ENCODE data around the gene ZNF76.

DNA sequence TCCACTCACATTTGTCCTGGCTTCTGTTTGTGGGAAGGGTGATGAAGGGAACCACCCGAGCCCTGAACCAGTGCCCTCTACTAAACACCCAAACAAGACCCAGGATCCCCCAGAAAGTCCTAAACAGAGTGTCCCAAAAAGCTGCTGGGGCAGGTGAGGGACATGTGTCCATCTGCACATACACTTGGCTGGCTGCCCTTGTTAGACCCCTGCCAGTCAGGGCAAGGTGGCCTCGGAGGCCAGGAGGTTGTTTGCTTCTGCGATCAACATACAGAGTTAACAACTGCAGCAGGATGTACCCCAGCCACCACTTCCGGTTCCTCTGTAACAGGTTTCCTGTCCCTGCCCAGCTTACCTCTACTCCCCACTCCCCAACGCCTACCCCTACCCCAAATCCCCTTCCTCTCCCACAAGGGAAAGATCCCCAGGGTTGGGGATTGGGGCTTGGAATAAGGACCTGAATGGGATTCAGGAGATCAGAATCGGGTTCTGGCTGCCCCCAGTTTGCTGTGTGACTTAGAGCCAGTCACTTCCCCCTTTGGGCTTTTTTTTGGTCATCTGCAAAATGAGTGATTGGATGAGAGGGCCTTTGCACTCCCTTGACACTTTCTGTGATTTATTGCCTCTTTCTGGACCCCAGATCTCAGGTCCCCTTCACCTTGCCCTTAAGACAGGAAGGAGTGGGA lies 52.0 kb downstream of the ZNF76 start:
- TF ChIP-seq, protein P1, sequence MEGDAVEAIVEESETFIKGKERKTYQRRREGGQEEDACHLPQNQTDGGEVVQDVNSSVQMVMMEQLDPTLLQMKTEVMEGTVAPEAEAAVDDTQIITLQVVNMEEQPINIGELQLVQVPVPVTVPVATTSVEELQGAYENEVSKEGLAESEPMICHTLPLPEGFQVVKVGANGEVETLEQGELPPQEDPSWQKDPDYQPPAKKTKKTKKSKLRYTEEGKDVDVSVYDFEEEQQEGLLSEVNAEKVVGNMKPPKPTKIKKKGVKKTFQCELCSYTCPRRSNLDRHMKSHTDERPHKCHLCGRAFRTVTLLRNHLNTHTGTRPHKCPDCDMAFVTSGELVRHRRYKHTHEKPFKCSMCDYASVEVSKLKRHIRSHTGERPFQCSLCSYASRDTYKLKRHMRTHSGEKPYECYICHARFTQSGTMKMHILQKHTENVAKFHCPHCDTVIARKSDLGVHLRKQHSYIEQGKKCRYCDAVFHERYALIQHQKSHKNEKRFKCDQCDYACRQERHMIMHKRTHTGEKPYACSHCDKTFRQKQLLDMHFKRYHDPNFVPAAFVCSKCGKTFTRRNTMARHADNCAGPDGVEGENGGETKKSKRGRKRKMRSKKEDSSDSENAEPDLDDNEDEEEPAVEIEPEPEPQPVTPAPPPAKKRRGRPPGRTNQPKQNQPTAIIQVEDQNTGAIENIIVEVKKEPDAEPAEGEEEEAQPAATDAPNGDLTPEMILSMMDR (IDR thresholded peaks at IDR 0.05; ENCODE audit: low read depth, low read length, missing input control) = no peak
- TF ChIP-seq SP1 (IDR thresholded peaks at IDR 0.05) = no peak
- TF ChIP-seq, protein P2, sequence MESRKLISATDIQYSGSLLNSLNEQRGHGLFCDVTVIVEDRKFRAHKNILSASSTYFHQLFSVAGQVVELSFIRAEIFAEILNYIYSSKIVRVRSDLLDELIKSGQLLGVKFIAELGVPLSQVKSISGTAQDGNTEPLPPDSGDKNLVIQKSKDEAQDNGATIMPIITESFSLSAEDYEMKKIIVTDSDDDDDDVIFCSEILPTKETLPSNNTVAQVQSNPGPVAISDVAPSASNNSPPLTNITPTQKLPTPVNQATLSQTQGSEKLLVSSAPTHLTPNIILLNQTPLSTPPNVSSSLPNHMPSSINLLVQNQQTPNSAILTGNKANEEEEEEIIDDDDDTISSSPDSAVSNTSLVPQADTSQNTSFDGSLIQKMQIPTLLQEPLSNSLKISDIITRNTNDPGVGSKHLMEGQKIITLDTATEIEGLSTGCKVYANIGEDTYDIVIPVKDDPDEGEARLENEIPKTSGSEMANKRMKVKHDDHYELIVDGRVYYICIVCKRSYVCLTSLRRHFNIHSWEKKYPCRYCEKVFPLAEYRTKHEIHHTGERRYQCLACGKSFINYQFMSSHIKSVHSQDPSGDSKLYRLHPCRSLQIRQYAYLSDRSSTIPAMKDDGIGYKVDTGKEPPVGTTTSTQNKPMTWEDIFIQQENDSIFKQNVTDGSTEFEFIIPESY (IDR thresholded peaks at IDR 0.05) = no peak
- no peak for TF ChIP-seq EGR1 (IDR thresholded peaks at IDR 0.05; ENCODE audit: low read depth in 2 of 2)
- no peak for TF ChIP-seq TAF1 (conservative IDR thresholded peaks at IDR 0.05)
- no peak for TF ChIP-seq YY1 (IDR thresholded peaks at IDR 0.05)
- TF ChIP-seq RAD21 (IDR thresholded peaks at IDR 0.05) = no peak
- TF ChIP-seq FOXA1 (IDR thresholded peaks at IDR 0.05) = no peak
- TF ChIP-seq, protein P3, sequence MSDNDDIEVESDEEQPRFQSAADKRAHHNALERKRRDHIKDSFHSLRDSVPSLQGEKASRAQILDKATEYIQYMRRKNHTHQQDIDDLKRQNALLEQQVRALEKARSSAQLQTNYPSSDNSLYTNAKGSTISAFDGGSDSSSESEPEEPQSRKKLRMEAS (IDR thresholded peaks at IDR 0.05) = no peak
- TF ChIP-seq, protein P4, sequence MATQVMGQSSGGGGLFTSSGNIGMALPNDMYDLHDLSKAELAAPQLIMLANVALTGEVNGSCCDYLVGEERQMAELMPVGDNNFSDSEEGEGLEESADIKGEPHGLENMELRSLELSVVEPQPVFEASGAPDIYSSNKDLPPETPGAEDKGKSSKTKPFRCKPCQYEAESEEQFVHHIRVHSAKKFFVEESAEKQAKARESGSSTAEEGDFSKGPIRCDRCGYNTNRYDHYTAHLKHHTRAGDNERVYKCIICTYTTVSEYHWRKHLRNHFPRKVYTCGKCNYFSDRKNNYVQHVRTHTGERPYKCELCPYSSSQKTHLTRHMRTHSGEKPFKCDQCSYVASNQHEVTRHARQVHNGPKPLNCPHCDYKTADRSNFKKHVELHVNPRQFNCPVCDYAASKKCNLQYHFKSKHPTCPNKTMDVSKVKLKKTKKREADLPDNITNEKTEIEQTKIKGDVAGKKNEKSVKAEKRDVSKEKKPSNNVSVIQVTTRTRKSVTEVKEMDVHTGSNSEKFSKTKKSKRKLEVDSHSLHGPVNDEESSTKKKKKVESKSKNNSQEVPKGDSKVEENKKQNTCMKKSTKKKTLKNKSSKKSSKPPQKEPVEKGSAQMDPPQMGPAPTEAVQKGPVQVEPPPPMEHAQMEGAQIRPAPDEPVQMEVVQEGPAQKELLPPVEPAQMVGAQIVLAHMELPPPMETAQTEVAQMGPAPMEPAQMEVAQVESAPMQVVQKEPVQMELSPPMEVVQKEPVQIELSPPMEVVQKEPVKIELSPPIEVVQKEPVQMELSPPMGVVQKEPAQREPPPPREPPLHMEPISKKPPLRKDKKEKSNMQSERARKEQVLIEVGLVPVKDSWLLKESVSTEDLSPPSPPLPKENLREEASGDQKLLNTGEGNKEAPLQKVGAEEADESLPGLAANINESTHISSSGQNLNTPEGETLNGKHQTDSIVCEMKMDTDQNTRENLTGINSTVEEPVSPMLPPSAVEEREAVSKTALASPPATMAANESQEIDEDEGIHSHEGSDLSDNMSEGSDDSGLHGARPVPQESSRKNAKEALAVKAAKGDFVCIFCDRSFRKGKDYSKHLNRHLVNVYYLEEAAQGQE (IDR thresholded peaks at IDR 0.05) = no peak
- TF ChIP-seq HNF4A (conservative IDR thresholded peaks at IDR 0.05) = no peak
- TF ChIP-seq JUND (IDR thresholded peaks at IDR 0.05) = no peak
- TF ChIP-seq GABPA (IDR thresholded peaks at IDR 0.05 in 1 of 2, conservative IDR thresholded peaks at IDR 0.05 in 1 of 2) = no peak

Data from liver (tissue), 3 donors.